ENCODE measurements around the gene STT3A.

Gene STT3A

DNA sequence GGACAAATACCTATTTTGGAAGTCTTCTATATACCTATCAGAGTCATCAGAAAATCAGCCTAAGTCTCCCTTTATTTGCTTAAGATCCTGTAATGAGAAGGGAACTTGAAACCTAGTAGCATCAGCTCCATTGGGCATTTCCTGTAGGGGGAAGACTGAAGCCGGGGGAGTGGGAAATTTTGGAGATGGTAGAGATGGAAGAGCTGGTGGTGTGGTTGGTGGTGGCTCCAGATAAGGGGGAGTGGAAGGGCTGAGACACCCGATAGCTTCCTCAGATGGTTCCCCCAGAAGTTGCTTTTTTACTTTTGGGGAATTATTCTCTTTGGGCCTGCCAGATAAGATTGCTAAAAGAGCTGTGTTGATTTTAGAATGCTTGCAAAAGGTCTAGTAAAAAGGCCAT lies 39.7 kb upstream of the STT3A start:
- DNase-seq: no peak
- H3K4me3 ChIP-seq (ENCODE audit: low read length): no peak overlapping the region
- no peaks in the 10 kb centered on the region for H3K36me3 ChIP-seq (replicated peaks; ENCODE audit: insufficient read depth, low read length)
- no peaks in the 10 kb centered on the region for H3K79me2 ChIP-seq (ENCODE audit: low read length)
- H3K9ac ChIP-seq (ENCODE audit: low read length): no peak overlapping the region
- H4K20me1 ChIP-seq (ENCODE audit: insufficient read depth, low read length): no peaks in the 10 kb centered on the region
- no peaks in the 10 kb centered on the region for H3K4me1 ChIP-seq (ENCODE audit: low read length)
- no peaks in the 10 kb centered on the region for H3F3A ChIP-seq (ENCODE audit: insufficient read depth, low read length)
- H3K4me2 ChIP-seq (ENCODE audit: low read depth, low read length): no peak overlapping the region
- H3K27ac ChIP-seq (ENCODE audit: low read length): no peak overlapping the region
- TF ChIP-seq, protein P1, sequence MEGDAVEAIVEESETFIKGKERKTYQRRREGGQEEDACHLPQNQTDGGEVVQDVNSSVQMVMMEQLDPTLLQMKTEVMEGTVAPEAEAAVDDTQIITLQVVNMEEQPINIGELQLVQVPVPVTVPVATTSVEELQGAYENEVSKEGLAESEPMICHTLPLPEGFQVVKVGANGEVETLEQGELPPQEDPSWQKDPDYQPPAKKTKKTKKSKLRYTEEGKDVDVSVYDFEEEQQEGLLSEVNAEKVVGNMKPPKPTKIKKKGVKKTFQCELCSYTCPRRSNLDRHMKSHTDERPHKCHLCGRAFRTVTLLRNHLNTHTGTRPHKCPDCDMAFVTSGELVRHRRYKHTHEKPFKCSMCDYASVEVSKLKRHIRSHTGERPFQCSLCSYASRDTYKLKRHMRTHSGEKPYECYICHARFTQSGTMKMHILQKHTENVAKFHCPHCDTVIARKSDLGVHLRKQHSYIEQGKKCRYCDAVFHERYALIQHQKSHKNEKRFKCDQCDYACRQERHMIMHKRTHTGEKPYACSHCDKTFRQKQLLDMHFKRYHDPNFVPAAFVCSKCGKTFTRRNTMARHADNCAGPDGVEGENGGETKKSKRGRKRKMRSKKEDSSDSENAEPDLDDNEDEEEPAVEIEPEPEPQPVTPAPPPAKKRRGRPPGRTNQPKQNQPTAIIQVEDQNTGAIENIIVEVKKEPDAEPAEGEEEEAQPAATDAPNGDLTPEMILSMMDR (IDR thresholded peaks at IDR 0.05; ENCODE audit: low read length): no peak
- TF ChIP-seq EZH2 (optimal IDR thresholded peaks at IDR 0.05; ENCODE audit: low read depth, low read length) (no peak), EZH2phosphoT487 (IDR thresholded peaks at IDR 0.05; ENCODE audit: low read length) (no peak)
- no peaks in the 10 kb centered on the region for H3K9me3 ChIP-seq (replicated peaks; ENCODE audit: insufficient read depth, low read length)
- H2AFZ ChIP-seq (ENCODE audit: low read length): no peak overlapping the region
- no peaks in the 10 kb centered on the region for H3K27me3 ChIP-seq (replicated peaks; ENCODE audit: insufficient read depth, low read length)
- H3K9me2 ChIP-seq (replicated peaks; ENCODE audit: insufficient read depth, low read length): no peaks in the 10 kb centered on the region

DNA sequence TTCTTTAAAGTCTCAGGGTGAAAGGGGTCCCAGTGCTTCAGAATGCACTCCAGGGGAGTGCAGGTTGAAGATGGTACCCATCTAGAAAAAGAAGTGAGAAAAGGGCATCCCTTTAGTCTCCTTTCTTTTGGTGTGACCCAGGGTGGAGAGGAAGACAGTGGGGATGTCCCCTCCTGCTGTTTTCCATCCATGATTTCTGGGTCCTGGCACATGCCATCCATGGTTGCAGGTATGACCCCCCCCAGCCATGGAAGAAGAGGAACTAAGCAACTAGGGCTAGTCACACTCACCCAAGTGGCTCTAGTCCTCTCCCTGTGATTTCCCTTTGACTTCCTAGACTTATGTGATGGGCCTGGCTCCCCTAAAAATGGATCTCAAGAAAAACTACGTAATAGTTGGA lies 39.3 kb upstream of the STT3A start:
- Histone ChIP-seq H3K4me1 (ENCODE audit: low read length) (no peaks in the 10 kb centered on the region), H4K20me1 (ENCODE audit: insufficient read depth, low read length) (no peaks in the 10 kb centered on the region), H3K9ac (ENCODE audit: low read length) (no peak overlapping the region), H3K4me3 (ENCODE audit: low read length) (no peak overlapping the region), H3K36me3 (replicated peaks; ENCODE audit: insufficient read depth, low read length) (no peaks in the 10 kb centered on the region), H3K4me2 (ENCODE audit: low read depth, low read length) (no peak overlapping the region), H2AFZ (ENCODE audit: low read length) (no peak overlapping the region), H3K79me2 (ENCODE audit: low read length) (no peaks in the 10 kb centered on the region), H3K9me2 (replicated peaks; ENCODE audit: insufficient read depth, low read length) (no peaks in the 10 kb centered on the region), H3F3A (ENCODE audit: insufficient read depth, low read length) (no peaks in the 10 kb centered on the region), H3K9me3 (replicated peaks; ENCODE audit: insufficient read depth, low read length) (no peaks in the 10 kb centered on the region), H3K27ac (ENCODE audit: low read length) (no peak overlapping the region), H3K27me3 (replicated peaks; ENCODE audit: insufficient read depth, low read length) (no peaks in the 10 kb centered on the region)
- TF ChIP-seq EZH2phosphoT487 (IDR thresholded peaks at IDR 0.05; ENCODE audit: low read length) (no peak), EZH2 (optimal IDR thresholded peaks at IDR 0.05; ENCODE audit: low read depth, low read length) (no peak)
- DNase-seq: no peak

DNA sequence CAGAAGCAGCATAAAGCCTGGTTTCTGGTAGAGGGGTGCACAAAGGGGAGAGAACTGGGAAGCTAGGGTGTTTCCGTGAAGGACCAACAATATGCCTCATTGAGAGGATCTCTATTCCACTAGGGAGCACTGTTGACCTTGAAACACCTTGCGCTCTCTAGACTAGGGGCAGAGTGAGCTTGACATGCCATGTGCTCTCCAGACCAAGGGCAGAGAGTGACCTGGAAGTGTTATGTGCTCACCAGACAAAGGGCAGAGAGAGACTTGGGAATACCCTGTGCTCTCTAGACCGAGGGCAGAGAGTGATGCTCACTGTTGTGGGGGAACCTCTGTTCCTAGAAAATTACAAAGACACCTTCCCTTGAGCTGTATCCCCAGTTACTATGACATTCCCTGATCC lies 38.6 kb upstream of the STT3A start:
- no peaks in the 10 kb centered on the region for H4K20me1 ChIP-seq (ENCODE audit: insufficient read depth, low read length)
- H2AFZ ChIP-seq (ENCODE audit: low read length): no peak overlapping the region
- no peaks in the 10 kb centered on the region for H3K36me3 ChIP-seq (replicated peaks; ENCODE audit: insufficient read depth, low read length)
- H3F3A ChIP-seq (ENCODE audit: insufficient read depth, low read length): no peaks in the 10 kb centered on the region
- no peak overlapping the region for H3K4me2 ChIP-seq (ENCODE audit: low read depth, low read length)
- no peaks in the 10 kb centered on the region for H3K9me3 ChIP-seq (replicated peaks; ENCODE audit: insufficient read depth, low read length)
- H3K79me2 ChIP-seq (ENCODE audit: low read length): no peaks in the 10 kb centered on the region
- H3K27ac ChIP-seq (ENCODE audit: low read length): no peak overlapping the region
- H3K4me1 ChIP-seq (ENCODE audit: low read length): no peaks in the 10 kb centered on the region
- H3K4me3 ChIP-seq (ENCODE audit: low read length): no peak overlapping the region
- no peak overlapping the region for H3K9ac ChIP-seq (ENCODE audit: low read length)
- no peak for TF ChIP-seq EZH2phosphoT487 (IDR thresholded peaks at IDR 0.05; ENCODE audit: low read length)
- no peak for TF ChIP-seq EZH2 (optimal IDR thresholded peaks at IDR 0.05; ENCODE audit: low read depth, low read length)
- TF ChIP-seq, protein P1 (IDR thresholded peaks at IDR 0.05; ENCODE audit: low read length): no peak
- no peaks in the 10 kb centered on the region for H3K9me2 ChIP-seq (replicated peaks; ENCODE audit: insufficient read depth, low read length)
- H3K27me3 ChIP-seq (replicated peaks; ENCODE audit: insufficient read depth, low read length): no peaks in the 10 kb centered on the region
- no peak for DNase-seq

DNA sequence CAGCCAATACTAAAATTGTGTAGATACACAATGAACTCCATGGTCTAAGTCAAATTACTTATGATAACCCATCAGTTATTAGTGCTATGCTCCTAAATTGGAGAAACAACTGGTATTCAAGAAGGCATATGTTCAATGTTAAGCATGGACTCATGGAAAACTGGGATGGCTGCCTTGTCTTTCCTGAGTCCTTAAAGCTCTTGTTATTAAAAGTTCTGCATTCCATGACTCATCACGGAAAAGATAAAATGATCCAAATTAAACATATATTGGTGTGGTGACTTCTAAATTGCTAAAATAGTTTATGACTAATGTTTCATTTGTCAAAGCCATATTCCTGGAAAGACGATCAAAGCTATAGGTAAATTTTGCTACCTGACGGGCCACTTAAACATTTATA lies 32.8 kb upstream of the STT3A start:
- Histone ChIP-seq H3K27me3 (replicated peaks; ENCODE audit: insufficient read depth, low read length) (no peaks in the 10 kb centered on the region), H4K20me1 (ENCODE audit: insufficient read depth, low read length) (no peaks in the 10 kb centered on the region), H3K27ac (ENCODE audit: low read length) (no peak overlapping the region), H3K9me2 (replicated peaks; ENCODE audit: insufficient read depth, low read length) (no peaks in the 10 kb centered on the region), H3K4me3 (ENCODE audit: low read length) (no peak overlapping the region), H3K9ac (ENCODE audit: low read length) (no peak overlapping the region), H3K4me2 (ENCODE audit: low read depth, low read length) (no peak overlapping the region), H2AFZ (ENCODE audit: low read length) (no peak overlapping the region), H3K9me3 (replicated peaks; ENCODE audit: insufficient read depth, low read length) (no peaks in the 10 kb centered on the region), H3K4me1 (ENCODE audit: low read length) (no peaks in the 10 kb centered on the region), H3K36me3 (replicated peaks; ENCODE audit: insufficient read depth, low read length) (no peaks in the 10 kb centered on the region), H3K79me2 (ENCODE audit: low read length) (no peaks in the 10 kb centered on the region), H3F3A (ENCODE audit: insufficient read depth, low read length) (no peaks in the 10 kb centered on the region)
- TF ChIP-seq EZH2 (optimal IDR thresholded peaks at IDR 0.05; ENCODE audit: low read depth, low read length): no peak
- no peak for DNase-seq
